ENCODE results near the gene LAMA4.

LAMA4 gene

GRCh38 chr6:112243861-112244827 lies 10.2 kb downstream of the LAMA4 start:
- Histone ChIP-seq H3K9me2 (replicated peaks; ENCODE audit: insufficient read depth, low read length) (no peaks in the 10 kb centered on the region), H2AFZ (ENCODE audit: low read depth, low read length, severe bottlenecking) (no peak overlapping the region), H3K9ac (ENCODE audit: low read length) (no peak overlapping the region), H3F3A (ENCODE audit: insufficient read depth) (no peaks in the 10 kb centered on the region), H4K20me1 (ENCODE audit: low read depth, low read length) (no peaks in the 10 kb centered on the region), H3K4me3 (ENCODE audit: insufficient read depth, low read length, poor library complexity, severe bottlenecking) (no peak overlapping the region), H3K27ac (ENCODE audit: low read depth, low read length) (no peak overlapping the region), H3K27me3 (ENCODE audit: low read length) (no peaks in the 10 kb centered on the region), H3K79me2 (ENCODE audit: insufficient read depth, low read length) (no peaks in the 10 kb centered on the region), H3K9me3 (ENCODE audit: insufficient read depth, low read length) (no peaks in the 10 kb centered on the region), H3K36me3 (ENCODE audit: low read length) (no peaks in the 10 kb centered on the region), H3K4me2 (ENCODE audit: low read depth, low read length, poor library complexity, severe bottlenecking) (no peak overlapping the region)
- no peak for TF ChIP-seq EZH2phosphoT487 (conservative IDR thresholded peaks at IDR 0.05; ENCODE audit: low read length)
- TF ChIP-seq CTCF (IDR thresholded peaks at IDR 0.05; ENCODE audit: insufficient read depth, low read length, poor library complexity, severe bottlenecking): no peak

GRCh38 chr6:112241820-112242429 lies 12.4 kb downstream of the LAMA4 start:
- Histone ChIP-seq H3K9me2 (replicated peaks; ENCODE audit: insufficient read depth, low read length) (no peaks in the 10 kb centered on the region), H4K20me1 (ENCODE audit: low read depth, low read length) (no peaks in the 10 kb centered on the region), H3K36me3 (ENCODE audit: low read length) (no peaks in the 10 kb centered on the region), H3K79me2 (ENCODE audit: insufficient read depth, low read length) (no peaks in the 10 kb centered on the region), H2AFZ (ENCODE audit: low read depth, low read length, severe bottlenecking) (no peak overlapping the region), H3K9me3 (ENCODE audit: insufficient read depth, low read length) (no peaks in the 10 kb centered on the region), H3K27me3 (ENCODE audit: low read length) (no peaks in the 10 kb centered on the region), H3K4me3 (ENCODE audit: insufficient read depth, low read length, poor library complexity, severe bottlenecking) (no peak overlapping the region), H3K9ac (ENCODE audit: low read length) (no peak overlapping the region), H3F3A (ENCODE audit: insufficient read depth) (no peaks in the 10 kb centered on the region), H3K4me2 (ENCODE audit: low read depth, low read length, poor library complexity, severe bottlenecking) (no peak overlapping the region), H3K27ac (ENCODE audit: low read depth, low read length) (no peak overlapping the region)
- TF ChIP-seq EZH2phosphoT487 (conservative IDR thresholded peaks at IDR 0.05; ENCODE audit: low read length) (no peak), CTCF (IDR thresholded peaks at IDR 0.05; ENCODE audit: insufficient read depth, low read length, poor library complexity, severe bottlenecking) (no peak)

- Histone ChIP-seq H3K27ac (ENCODE audit: low read depth, low read length) (no peak overlapping the region), H3K79me2 (ENCODE audit: insufficient read depth, low read length) (no peaks in the 10 kb centered on the region), H3K27me3 (ENCODE audit: low read length) (no peaks in the 10 kb centered on the region)
Measured at GRCh38 chr6:112237595-112237994, 16.8 kb downstream of the LAMA4 start.

More at GRCh38 chr6:112237595-112237994, 16.8 kb downstream of the LAMA4 start:
- Histone ChIP-seq H3K9ac (ENCODE audit: low read length) (no peak overlapping the region), H3F3A (ENCODE audit: insufficient read depth) (no peaks in the 10 kb centered on the region), H3K4me2 (ENCODE audit: low read depth, low read length, poor library complexity, severe bottlenecking) (no peak overlapping the region), H3K4me3 (ENCODE audit: insufficient read depth, low read length, poor library complexity, severe bottlenecking) (no peak overlapping the region), H4K20me1 (ENCODE audit: low read depth, low read length) (no peaks in the 10 kb centered on the region), H2AFZ (ENCODE audit: low read depth, low read length, severe bottlenecking) (no peak overlapping the region), H3K36me3 (ENCODE audit: low read length) (no peaks in the 10 kb centered on the region), H3K9me3 (ENCODE audit: insufficient read depth, low read length) (no peaks in the 10 kb centered on the region), H3K9me2 (replicated peaks; ENCODE audit: insufficient read depth, low read length) (no peaks in the 10 kb centered on the region)
- TF ChIP-seq CTCF (IDR thresholded peaks at IDR 0.05; ENCODE audit: insufficient read depth, low read length, poor library complexity, severe bottlenecking) (no peak), EZH2phosphoT487 (conservative IDR thresholded peaks at IDR 0.05; ENCODE audit: low read length) (no peak)
